DMS 273 treated with DMSO at 0.1 percent for 48 hours (cell line): Measurements from ENCODE around the gene ZNF581.
A peak's percentile ranks its signal among the peaks of the same experiment; 100 is the strongest.

ENCODE experiments used
- DNase-seq: peaks from one replicate; lab custom pipeline; 2025; lab: John Stamatoyannopoulos, UW

Gene ZNF581

GRCh38 chr19:55648585-55649267 is 5.3 kb downstream of the ZNF581 start:
- no peak for DNase-seq

GRCh38 chr19:55649268-55650125 is 6.0 kb downstream of the ZNF581 start:
- no peak for DNase-seq

- no peak for DNase-seq
Measured at GRCh38 chr19:55650126-55650557, 6.7 kb downstream of the ZNF581 start.

- no peak for DNase-seq
Measured at GRCh38 chr19:55650602-55651230, 7.3 kb downstream of the ZNF581 start.

GRCh38 chr19:55651236-55651635 is 7.8 kb downstream of the ZNF581 start:
- DNase-seq: no peak

- no peak for DNase-seq
Measured at GRCh38 chr19:55652311-55653128, 9.1 kb downstream of the ZNF581 start.

- DNase-seq: peak; percentile 94
Measured at GRCh38 chr19:55653651-55654322, 10.3 kb downstream of the ZNF581 start.

GRCh38 chr19:55654323-55654867 is 10.9 kb downstream of the ZNF581 start:
- peak; percentile 96 for DNase-seq

GRCh38 chr19:55654868-55655647 is 11.6 kb downstream of the ZNF581 start, which contains the start of gene U2AF2:
U2AF2 (plus strand) TSS chr19:55655035; CDS start chr19:55655105, 70 bp downstream.
- DNase-seq: peak; percentile 90

GRCh38 chr19:55655648-55656040 is 12.2 kb downstream of the ZNF581 start:
- DNase-seq: no peak

- DNase-seq: no peak
Measured at GRCh38 chr19:55656552-55656951, 13.1 kb downstream of the ZNF581 start.

GRCh38 chr19:55656988-55657747 is 13.7 kb downstream of the ZNF581 start:
- no peak for DNase-seq

- no peak for DNase-seq
Measured at GRCh38 chr19:55658846-55659459, 15.5 kb downstream of the ZNF581 start.

- DNase-seq: no peak
Measured at GRCh38 chr19:55659822-55660221, 16.4 kb downstream of the ZNF581 start.

GRCh38 chr19:55660404-55660803 is 17.0 kb downstream of the ZNF581 start:
- DNase-seq: no peak

GRCh38 chr19:55660991-55661390 is 17.5 kb downstream of the ZNF581 start:
- DNase-seq: no peak

GRCh38 chr19:55661826-55662225 is 18.4 kb downstream of the ZNF581 start:
- no peak for DNase-seq

- no peak for DNase-seq
Measured at GRCh38 chr19:55663846-55664536, 20.5 kb downstream of the ZNF581 start.
